K562 (cell line): ENCODE results near the gene PHETA2. TPM values are rescaled to one million over a fixed set of nuclear protein-coding genes. Genes with fewer than 3 reads are reported as not detected.

ENCODE experiments used
- ATAC-seq: fragments of 200-7000 bp; cut with Tn5 transposase; 3 replicates; pipeline ENCODE4 v1.9.1; 2020; ENCODE audit warnings: moderate library complexity
- BruUV-seq: library from RNA; stranded (reverse); fragments of 400-500 nt; replicated peaks from 2 replicates; lab custom pipeline; 2021; lab: Mats Ljungman, UMichigan
- CTCF ChIA-PET: fragments of 300-600 bp; formaldehyde crosslinking; extraction: SDS; loops from one replicate; lab custom pipeline; 2021; ENCODE audit warnings: low intra/inter-chr PET ratio; lab: Yijun Ruan, JAX
- POLR2A ChIA-PET: fragments of 300-600, 350-650 bp; sonication (Branson Sonifier 250); formaldehyde crosslinking; extraction: SDS; loops from one replicate; lab custom pipeline; 2021; ENCODE audit warnings: antibody characterized with exemption, inconsistent platforms; lab: Yijun Ruan, JAX
- DNase-seq, 4 experiments: peaks; one replicate each; pipeline versions ENCODE4 v3.0.0 to v3.0.0-alpha.2; 2011 to 2018; ENCODE audit warnings: low spot score in 3 of 4, mixed read lengths in 3 of 4; ENCODE audit errors: extremely low read depth in 1 of 4
- FAIRE-seq: peaks from 2 replicates; lab custom pipeline; 2011; peaks lifted over from hg19 to GRCh38; lab: Jason Lieb, UNC
- H2AFZ ChIP-seq: 2 replicates; pipeline ENCODE4 v1.6.0; 2011; ENCODE audit warnings: low read depth, low read length, control low read depth, inconsistent platforms
- H3K27ac ChIP-seq: fragments of 200-600 bp; 3 replicates; pipeline ENCODE4 v1.8.0; 2011; ENCODE audit warnings: low read depth, mild to moderate bottlenecking, control low read depth, inconsistent platforms, low read length, moderate library complexity, mixed read lengths; ENCODE audit errors: extremely low read depth
- H3K27me3 ChIP-seq, 2 experiments: fragments of 300-600 bp in 1 of 2; 2 replicates in 1 of 2; 3 replicates in 1 of 2; pipeline versions ENCODE4 v1.6.0 to v1.8.0; 2011; ENCODE audit warnings: inconsistent platforms in 2 of 2, low read length in 2 of 2, mild to moderate bottlenecking in 1 of 2, mixed read lengths in 1 of 2, moderate library complexity in 1 of 2; ENCODE audit not compliant: control insufficient read depth in 2 of 2, insufficient read depth in 2 of 2
- H3K36me3 ChIP-seq: fragments of 300-600 bp; 3 replicates; pipeline ENCODE4 v1.8.0; 2011; ENCODE audit warnings: mild to moderate bottlenecking, low read length, inconsistent platforms; ENCODE audit not compliant: control insufficient read depth, insufficient read depth
- H3K4me1 ChIP-seq, 2 experiments: fragments of 200-600 bp in 1 of 2; replicated peaks in 1 of 2; 2 replicates in 1 of 2; 3 replicates in 1 of 2; pipeline versions ENCODE4 v1.5.1 to v1.8.0; 2011; ENCODE audit warnings: inconsistent platforms in 2 of 2, low read length in 2 of 2, mild to moderate bottlenecking in 1 of 2, mixed read lengths in 1 of 2, moderate library complexity in 1 of 2; ENCODE audit not compliant: control insufficient read depth in 2 of 2, insufficient read depth in 2 of 2
- H3K4me2 ChIP-seq: 2 replicates; pipeline ENCODE4 v1.6.1; 2011; ENCODE audit warnings: low read length, control low read depth, inconsistent platforms, mixed read lengths; ENCODE audit not compliant: insufficient read depth
- H3K4me3 ChIP-seq: fragments of 200-600 bp; sonication (generic), shearing (Covaris generic); 2 replicates; pipeline ENCODE4 v1.5.1; 2016; ENCODE audit warnings: control low read depth, inconsistent platforms
- H3K79me2 ChIP-seq: fragments of 200-600 bp; 3 replicates; pipeline ENCODE4 v1.8.0; 2011; ENCODE audit warnings: low read length, inconsistent platforms; ENCODE audit not compliant: control insufficient read depth, insufficient read depth
- H3K9ac ChIP-seq, 2 experiments: 2 replicates each; pipeline versions ENCODE4 v1.6.0 to v1.6.1; 2011; ENCODE audit warnings: low read depth in 2 of 2, low read length in 2 of 2, control low read depth in 1 of 2, inconsistent platforms in 1 of 2, mild to moderate bottlenecking in 1 of 2, mixed read lengths in 1 of 2; ENCODE audit not compliant: insufficient read depth in 1 of 2
- H3K9me1 ChIP-seq: one replicate; pipeline ENCODE4 v1.6.0; 2011; ENCODE audit warnings: inconsistent platforms, mild to moderate bottlenecking, low read length, moderate library complexity; ENCODE audit not compliant: control insufficient read depth, insufficient read depth
- H3K9me3 ChIP-seq: replicated peaks from 2 replicates; pipeline ENCODE4 v1.5.1; 2011; ENCODE audit warnings: low read depth, low read length, inconsistent platforms; ENCODE audit not compliant: control insufficient read depth, insufficient read depth
- H4K20me1 ChIP-seq: replicated peaks from 2 replicates; pipeline ENCODE4 v1.6.1; 2011; ENCODE audit warnings: low read length, inconsistent platforms, mixed read lengths; ENCODE audit not compliant: control insufficient read depth, insufficient read depth
- ASH1L ChIP-seq: fragments of 450-650 bp; IDR thresholded peaks from 2 replicates; pipeline ENCODE4 v1.6.1; 2018; ENCODE audit warnings: borderline replicate concordance, mild to moderate bottlenecking, low read depth; ENCODE audit not compliant: partially characterized antibody
- CCAR2 ChIP-seq: fragments of 200-400 bp; formaldehyde crosslinking; IDR thresholded peaks from 2 replicates; pipeline ENCODE4 v1.6.1; 2017; ENCODE audit warnings: mild to moderate bottlenecking, low read depth, low read length
- CTCF ChIP-seq, 3 experiments: IDR thresholded peaks in 2 of 3; conservative IDR thresholded peaks in 1 of 3; 2 replicates each; pipeline ENCODE4 v1.5.1; 2011 to 2012; ENCODE audit warnings: low read length in 3 of 3, mild to moderate bottlenecking in 3 of 3, control low read depth in 2 of 3, improper control_type of control experiment in 1 of 3, inconsistent platforms in 1 of 3, low read depth in 1 of 3, mixed read lengths in 1 of 3, moderate library complexity in 1 of 3; ENCODE audit not compliant: insufficient read depth in 2 of 3
- FOXM1 ChIP-seq, 2 experiments: fragments of 450-650 bp in 1 of 2; sonication (generic) in 1 of 2; formaldehyde crosslinking in 1 of 2; IDR thresholded peaks; 2 replicates each; pipeline versions ENCODE4 v1.6.1 to v1.9.0; 2017 to 2022; ENCODE audit warnings: low read depth in 2 of 2, mild to moderate bottlenecking in 2 of 2, missing genetic modification reagents in 1 of 2, moderate library complexity in 1 of 2
- GATA2 ChIP-seq: sonication (generic); formaldehyde crosslinking; IDR thresholded peaks from 2 replicates; pipeline ENCODE4 v1.4.0; 2020; ENCODE audit warnings: mild to moderate bottlenecking, missing genetic modification reagents
- ZKSCAN8 ChIP-seq: fragments of 200-800 bp; sonication (Bioruptor generic); IDR thresholded peaks from 2 replicates; pipeline ENCODE4 v1.6.1; 2016; ENCODE audit warnings: missing genetic modification characterization, missing compliant biosample characterization
- ZNF785 ChIP-seq: fragments of 250-450 bp; sonication (Bioruptor Pico); IDR thresholded peaks from 2 replicates; pipeline ENCODE4 v1.4.0; 2020; ENCODE audit warnings: mild to moderate bottlenecking
- WGBS: fragments of 100-300 bp; shearing (Covaris generic); methylation state at CpG from one replicate; pipeline ENCODE4 v1.1.6; 2016; ENCODE audit warnings: low coverage, mixed read lengths; ENCODE audit not compliant: insufficient coverage; ENCODE audit errors: missing lambda C conversion rate; 5-methylcytosine and 5-hydroxymethylcytosine counted together
- in situ Hi-C: fragments of 300-500 bp; cut with MboI; formaldehyde crosslinking; loops from 4 replicates; pipeline ENCODE4 v1.15.0; 2018; ENCODE audit warnings: inconsistent platforms, mixed read lengths
- intact Hi-C: fragments of 100-400 bp; cut with micrococcal nuclease; formaldehyde crosslinking; loops from 2 replicates; pipeline ENCODE4 v1.14.2; 2022
- polyA plus RNA-seq, 8 experiments: library from polyadenylated mRNA; depleted of rRNA in 4 of 8; stranded (reverse) in 5 of 8; unstranded in 3 of 8; fragments of >200 nt; fragmentation: Nextera tagmentation in 2 of 8; fragmentation: Illumina TruSeq in 1 of 8; extraction: Ambion mirVana in 2 of 8; extraction: Trizol in 1 of 8; gene quantifications; 2 replicates each; pipeline versions ENCODE4 v1.2.1 to v1.2.3, GENCODE V29; 2011 to 2014; ENCODE audit warnings: inconsistent platforms in 1 of 8, missing spikeins in 1 of 8
- total RNA-seq, 7 experiments: library from RNA; depleted of rRNA in 6 of 7; stranded (reverse); fragments of >200 nt in 6 of 7; fragmentation: Illumina TruSeq in 2 of 7; extraction: Trizol in 2 of 7; gene quantifications; 2 replicates each; pipeline versions ENCODE4 v1.2.1 to v1.2.3, GENCODE V29; 2011 to 2021; ENCODE audit warnings: low replicate concordance in 1 of 7
- TF ChIP-seq, protein P1 (sequence below): fragments of 250-450 bp; sonication (Bioruptor Pico); IDR thresholded peaks from 2 replicates; pipeline ENCODE4 v1.4.0; 2020; ENCODE audit warnings: mild to moderate bottlenecking, moderate library complexity
- TF ChIP-seq, protein P2 (sequence below): fragments of 250-450 bp; sonication (Bioruptor Pico); IDR thresholded peaks from 2 replicates; pipeline ENCODE4 v1.4.0; 2020; ENCODE audit warnings: mild to moderate bottlenecking, moderate library complexity
- TF ChIP-seq, protein P3 (sequence below): IDR thresholded peaks from 2 replicates; pipeline ENCODE4 v1.6.1; 2016; ENCODE audit warnings: missing genetic modification characterization, missing compliant biosample characterization

The PHETA2 gene
- total and polyA plus RNA-seq, 9 of the 15 experiments (the other 6 are each of a cell fraction or from before 2014, with no cell fraction given), result 0.07 to 0.22 (median 0.08) TPM; not detected in 5

DNA sequence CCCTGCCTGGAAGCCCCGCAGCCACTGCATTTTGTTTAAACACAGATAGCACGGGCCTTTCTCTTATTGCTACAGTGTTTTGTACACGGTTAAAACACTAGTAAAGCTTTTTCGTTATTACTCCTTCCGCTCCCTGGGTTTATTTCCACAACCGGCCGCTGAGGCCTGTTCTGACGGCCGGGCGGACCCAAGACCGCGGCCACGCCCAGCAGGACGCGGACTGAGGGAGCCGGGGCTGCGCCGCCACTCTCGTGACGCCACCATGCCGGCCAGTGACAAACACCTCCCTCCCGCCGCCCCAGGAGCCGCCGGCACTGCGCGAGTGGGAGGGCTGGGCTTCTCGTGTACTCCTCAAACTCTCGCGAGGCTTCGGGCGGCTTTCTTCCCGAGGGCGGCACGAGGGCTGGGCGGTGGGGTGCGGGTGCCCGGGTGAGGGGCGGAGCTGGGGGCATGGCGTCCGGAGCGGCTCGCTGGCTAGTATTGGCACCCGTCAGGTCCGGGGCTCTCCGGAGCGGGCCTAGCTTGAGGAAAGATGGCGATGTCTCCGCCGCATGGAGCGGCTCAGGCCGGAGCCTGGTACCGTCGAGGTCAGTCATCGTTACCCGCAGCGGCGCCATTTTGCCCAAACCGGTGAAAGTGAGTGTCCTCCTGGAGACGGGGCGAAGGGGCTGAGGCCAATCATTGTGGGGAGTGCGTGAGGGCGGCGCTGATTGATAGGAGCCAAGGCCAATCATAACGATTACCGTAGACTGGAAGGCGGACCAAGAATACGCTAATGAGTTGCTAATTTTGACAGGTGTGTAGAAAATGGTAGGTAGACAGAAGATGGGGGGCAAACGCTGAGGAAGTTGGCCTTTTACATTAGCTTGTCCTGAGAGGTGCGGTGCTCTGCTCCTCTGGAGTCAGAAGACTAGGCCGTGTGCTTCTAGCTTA is 5.5 kb downstream of the PHETA2 start, which contains the start of gene SMDT1:
TSS of gene SMDT1 (plus strand) at position 382 of the 933 bp plus-strand sequence. CDS start at position 451, 69 bp downstream.
- Histone ChIP-seq H3K79me2 (peaks cover 15% of the 10 kb centered on the region), H2AFZ (peak within 1 kb of the TSS; percentile 96), H3K4me2 (peak within 1 kb of the TSS; percentile 93), H3K27ac (peak within 1 kb of the TSS; percentile 95), H3K9me1 (no peaks in the 10 kb centered on the region), H3K4me1 (peaks cover 11 to 18% of the 10 kb centered on the region in 2 experiments), H3K9ac (peak within 1 kb of the TSS; percentile 91 to 96), H3K9me3 (no peaks in the 10 kb centered on the region), H4K20me1 (no peaks in the 10 kb centered on the region), H3K27me3 (no peaks in the 10 kb centered on the region), H3K36me3 (peaks cover 24% of the 10 kb centered on the region; the same call in 2 of the 3 replicates), H3K4me3 (peak within 1 kb of the TSS; percentile 59)
- WGBS, result under 1% methylated on average over 57 of the region's 71 CpGs
- DNase-seq (peak; percentile 89 to 98 (median 94)), ATAC-seq (peak; percentile 96), FAIRE-seq (peak; percentile 98)
- POLR2A ChIA-PET, result interaction anchor here (1.2 to 3.8 kb wide), 3 partner anchors 10 to 536 kb away, joined by 5 to 43 read pairs (median 5); partner anchors contain the start of genes NDUFA6 and POLDIP3
- in situ Hi-C loops (no loop called here), intact Hi-C loops (loop anchor here (10.0 kb wide), 1 partner anchor 115 kb away; the partner anchor contains the start of gene SEPTIN3)
- CTCF ChIA-PET, result no interaction called here
- TSS peak; percentile 67 for BruUV-seq
- TF ChIP-seq, protein P1, sequence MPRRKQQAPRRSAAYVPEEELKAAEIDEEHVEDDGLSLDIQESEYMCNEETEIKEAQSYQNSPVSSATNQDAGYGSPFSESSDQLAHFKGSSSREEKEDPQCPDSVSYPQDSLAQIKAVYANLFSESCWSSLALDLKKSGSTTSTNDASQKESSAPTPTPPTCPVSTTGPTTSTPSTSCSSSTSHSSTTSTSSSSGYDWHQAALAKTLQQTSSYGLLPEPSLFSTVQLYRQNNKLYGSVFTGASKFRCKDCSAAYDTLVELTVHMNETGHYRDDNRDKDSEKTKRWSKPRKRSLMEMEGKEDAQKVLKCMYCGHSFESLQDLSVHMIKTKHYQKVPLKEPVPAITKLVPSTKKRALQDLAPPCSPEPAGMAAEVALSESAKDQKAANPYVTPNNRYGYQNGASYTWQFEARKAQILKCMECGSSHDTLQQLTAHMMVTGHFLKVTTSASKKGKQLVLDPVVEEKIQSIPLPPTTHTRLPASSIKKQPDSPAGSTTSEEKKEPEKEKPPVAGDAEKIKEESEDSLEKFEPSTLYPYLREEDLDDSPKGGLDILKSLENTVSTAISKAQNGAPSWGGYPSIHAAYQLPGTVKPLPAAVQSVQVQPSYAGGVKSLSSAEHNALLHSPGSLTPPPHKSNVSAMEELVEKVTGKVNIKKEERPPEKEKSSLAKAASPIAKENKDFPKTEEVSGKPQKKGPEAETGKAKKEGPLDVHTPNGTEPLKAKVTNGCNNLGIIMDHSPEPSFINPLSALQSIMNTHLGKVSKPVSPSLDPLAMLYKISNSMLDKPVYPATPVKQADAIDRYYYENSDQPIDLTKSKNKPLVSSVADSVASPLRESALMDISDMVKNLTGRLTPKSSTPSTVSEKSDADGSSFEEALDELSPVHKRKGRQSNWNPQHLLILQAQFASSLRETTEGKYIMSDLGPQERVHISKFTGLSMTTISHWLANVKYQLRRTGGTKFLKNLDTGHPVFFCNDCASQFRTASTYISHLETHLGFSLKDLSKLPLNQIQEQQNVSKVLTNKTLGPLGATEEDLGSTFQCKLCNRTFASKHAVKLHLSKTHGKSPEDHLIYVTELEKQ (CRISPR knock-in tag), result peak; percentile 54; the same call in 1 of the 2 replicates
- TF ChIP-seq CTCF (IDR thresholded peaks at IDR 0.05 in 2 of 3, conservative IDR thresholded peaks at IDR 0.05 in 1 of 3; ENCODE audit: insufficient read depth in 2 of 3, low read depth in 1 of 3, low read length in 3 of 3) (no peak), CCAR2 (no peak), GATA2 (CRISPR knock-in tag) (no peak), ZNF785 (CRISPR knock-in tag) (no peak), ZKSCAN8 (CRISPR knock-in tag) (no peak), ASH1L (peak; percentile 83), FOXM1 (IDR thresholded peaks at IDR 0.05; ENCODE audit: low read depth) (no peak), FOXM1 (CRISPR knock-in tag; IDR thresholded peaks at IDR 0.05; ENCODE audit: low read depth) (no peak)
- TF ChIP-seq, protein P2, sequence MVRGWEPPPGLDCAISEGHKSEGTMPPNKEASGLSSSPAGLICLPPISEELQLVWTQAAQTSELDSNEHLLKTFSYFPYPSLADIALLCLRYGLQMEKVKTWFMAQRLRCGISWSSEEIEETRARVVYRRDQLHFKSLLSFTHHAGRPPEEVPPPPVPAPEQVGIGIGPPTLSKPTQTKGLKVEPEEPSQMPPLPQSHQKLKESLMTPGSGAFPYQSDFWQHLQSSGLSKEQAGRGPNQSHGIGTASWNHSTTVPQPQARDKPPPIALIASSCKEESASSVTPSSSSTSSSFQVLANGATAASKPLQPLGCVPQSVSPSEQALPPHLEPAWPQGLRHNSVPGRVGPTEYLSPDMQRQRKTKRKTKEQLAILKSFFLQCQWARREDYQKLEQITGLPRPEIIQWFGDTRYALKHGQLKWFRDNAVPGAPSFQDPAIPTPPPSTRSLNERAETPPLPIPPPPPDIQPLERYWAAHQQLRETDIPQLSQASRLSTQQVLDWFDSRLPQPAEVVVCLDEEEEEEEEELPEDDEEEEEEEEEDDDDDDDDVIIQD (CRISPR knock-in tag), result no peak
- TF ChIP-seq, protein P3, sequence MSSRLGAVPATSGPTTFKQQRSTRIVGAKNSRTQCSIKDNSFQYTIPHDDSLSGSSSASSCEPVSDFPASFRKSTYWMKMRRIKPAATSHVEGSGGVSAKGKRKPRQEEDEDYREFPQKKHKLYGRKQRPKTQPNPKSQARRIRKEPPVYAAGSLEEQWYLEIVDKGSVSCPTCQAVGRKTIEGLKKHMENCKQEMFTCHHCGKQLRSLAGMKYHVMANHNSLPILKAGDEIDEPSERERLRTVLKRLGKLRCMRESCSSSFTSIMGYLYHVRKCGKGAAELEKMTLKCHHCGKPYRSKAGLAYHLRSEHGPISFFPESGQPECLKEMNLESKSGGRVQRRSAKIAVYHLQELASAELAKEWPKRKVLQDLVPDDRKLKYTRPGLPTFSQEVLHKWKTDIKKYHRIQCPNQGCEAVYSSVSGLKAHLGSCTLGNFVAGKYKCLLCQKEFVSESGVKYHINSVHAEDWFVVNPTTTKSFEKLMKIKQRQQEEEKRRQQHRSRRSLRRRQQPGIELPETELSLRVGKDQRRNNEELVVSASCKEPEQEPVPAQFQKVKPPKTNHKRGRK (tag), result no peak
